KG1 (cell line): ENCODE measurements around the gene ERCC6L2.

Experiments used
- DNase-seq: peaks from one replicate; lab custom pipeline; 2025; lab: John Stamatoyannopoulos, UW

Gene ERCC6L2

GRCh38 chr9:95875305-95876137 is at the start of gene ERCC6L2:
ERCC6L2 (plus strand) TSS chr9:95875691; CDS start chr9:95876039, 348 bp downstream.
- DNase-seq, result peak; percentile 93

- no peak for DNase-seq
Observed at GRCh38 chr9:95826183-95826838, 49.2 kb upstream of the ERCC6L2 start.

GRCh38 chr9:95830768-95831167 is 44.7 kb upstream of the ERCC6L2 start:
- DNase-seq, result no peak

- no peak for DNase-seq
Observed at GRCh38 chr9:95831810-95832209, 43.7 kb upstream of the ERCC6L2 start.

GRCh38 chr9:95833546-95834178 is 41.8 kb upstream of the ERCC6L2 start:
- no peak for DNase-seq

- no peak for DNase-seq
Observed at GRCh38 chr9:95834281-95834907, 41.1 kb upstream of the ERCC6L2 start.

- no peak for DNase-seq
Observed at GRCh38 chr9:95835393-95835792, 40.1 kb upstream of the ERCC6L2 start.

- DNase-seq, result no peak
Observed at GRCh38 chr9:95836072-95836471, 39.4 kb upstream of the ERCC6L2 start.

- no peak for DNase-seq
Observed at GRCh38 chr9:95839012-95839411, 36.5 kb upstream of the ERCC6L2 start.

- no peak for DNase-seq
Observed at GRCh38 chr9:95840074-95840473, 35.4 kb upstream of the ERCC6L2 start.

GRCh38 chr9:95841377-95841776 is 34.1 kb upstream of the ERCC6L2 start:
- no peak for DNase-seq

- DNase-seq, result no peak
Observed at GRCh38 chr9:95845751-95846150, 29.7 kb upstream of the ERCC6L2 start.

GRCh38 chr9:95848764-95849163 is 26.7 kb upstream of the ERCC6L2 start:
- DNase-seq, result no peak

GRCh38 chr9:95852059-95853032 is 23.1 kb upstream of the ERCC6L2 start:
- DNase-seq, result no peak

- no peak for DNase-seq
Observed at GRCh38 chr9:95854386-95855020, 21.0 kb upstream of the ERCC6L2 start.

GRCh38 chr9:95855961-95856360 is 19.5 kb upstream of the ERCC6L2 start:
- no peak for DNase-seq

- DNase-seq, result no peak
Observed at GRCh38 chr9:95857124-95857523, 18.4 kb upstream of the ERCC6L2 start.

GRCh38 chr9:95857896-95858295 is 17.6 kb upstream of the ERCC6L2 start:
- DNase-seq, result no peak

- no peak for DNase-seq
Observed at GRCh38 chr9:95862343-95862742, 13.1 kb upstream of the ERCC6L2 start.

- no peak for DNase-seq
Observed at GRCh38 chr9:95864852-95865580, 10.5 kb upstream of the ERCC6L2 start.
